ENCODE results near the gene ZNF358. TPM values are rescaled to one million over a fixed set of nuclear protein-coding genes. Genes with fewer than 3 reads are reported as not detected.

Gene ZNF358
- total RNA-seq, 4 donors from 2014 or later = 30.4 to 42.8 (median 36.9) TPM

GRCh38 chr19:7562646-7563393, 46.9 kb downstream of the ZNF358 start:
- no peak for DNase-seq (ENCODE audit: low spot score in 2 of 2)
- intact Hi-C loops (cut with DNase I; ENCODE audit: low total_unique reads) = no loop called here
- no peak for TF ChIP-seq POLR2A (IDR thresholded peaks at IDR 0.05)
- no peak for TF ChIP-seq CTCF (IDR thresholded peaks at IDR 0.05)
- no peak overlapping the region for H3K4me3 ChIP-seq (ENCODE audit: low read depth, poor library complexity, severe bottlenecking)
- WGBS, 2 donors = 61 to 66% methylated on average over 15 to 16 of the region's 16 CpGs

DNA sequence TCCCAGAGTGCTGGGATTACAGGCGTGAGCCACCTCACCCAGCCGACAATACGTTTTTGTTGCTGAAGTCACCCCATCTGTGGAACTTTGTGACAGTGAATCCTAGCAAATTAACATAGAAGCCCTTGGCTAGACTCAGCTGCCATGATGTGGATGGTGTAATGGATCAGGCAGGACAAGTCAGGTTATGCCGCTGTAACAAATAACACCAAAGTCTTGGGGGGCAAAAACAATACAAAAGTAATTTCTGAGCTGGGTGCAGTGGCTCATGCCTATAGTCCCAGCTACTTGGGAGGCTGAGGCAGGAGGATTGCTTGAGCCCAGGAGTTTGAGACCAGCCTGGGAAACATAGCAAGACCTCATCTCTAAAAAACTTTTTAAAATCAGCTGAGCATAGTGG, 49.0 kb downstream of the ZNF358 start:
- intact Hi-C loops (cut with DNase I; ENCODE audit: low total_unique reads) = no loop called here
- DNase-seq (ENCODE audit: low spot score in 2 of 2) = no peak

DNA sequence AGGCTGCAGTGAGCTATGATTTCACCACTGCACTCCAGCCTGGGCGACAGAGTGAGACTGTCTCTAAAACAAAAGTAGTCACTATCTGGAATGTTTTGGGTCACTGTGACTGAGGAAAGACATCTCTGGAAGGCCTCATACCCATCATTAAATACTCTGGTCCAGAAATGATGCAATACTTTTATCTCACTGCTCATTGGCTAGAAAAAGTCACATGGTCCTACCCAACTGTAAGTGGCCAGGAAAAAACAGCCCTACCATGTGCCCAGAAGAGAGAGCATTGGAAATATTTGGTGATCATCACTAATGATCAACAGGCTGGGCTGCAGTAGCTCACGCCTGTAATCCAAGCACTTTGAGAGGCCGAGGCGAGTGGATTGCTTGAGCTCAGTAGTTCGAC, 49.4 kb downstream of the ZNF358 start:
- 88 to 94% methylated on average over 5 of the region's 5 CpGs for WGBS, 2 donors
- H3K4me3 ChIP-seq (ENCODE audit: low read depth, poor library complexity, severe bottlenecking) = no peak overlapping the region
- DNase-seq (ENCODE audit: low spot score in 2 of 2) = no peak
- no peak for TF ChIP-seq POLR2A (IDR thresholded peaks at IDR 0.05)
- intact Hi-C loops (cut with DNase I; ENCODE audit: low total_unique reads) = no loop called here

More for the DNA sequence above, 49.0 kb downstream of the ZNF358 start:
- H3K4me3 ChIP-seq (ENCODE audit: low read depth, poor library complexity, severe bottlenecking) = no peak overlapping the region
- TF ChIP-seq CTCF (IDR thresholded peaks at IDR 0.05) = no peak
- no peak for TF ChIP-seq POLR2A (IDR thresholded peaks at IDR 0.05)
- 95% methylated on average over 4 of the region's 4 CpGs for WGBS, 2 donors

Other genes starting within 250 kb of the ZNF358 start
- gene INSR, start 221.7 kb upstream of the ZNF358 start, total RNA-seq = 100 to 1,000 TPM in 1 of 4 donors, 10 to 100 TPM in 3; 70.7 to 165 (median 89.2) TPM
- gene ARHGEF18, start 167.2 kb upstream of the ZNF358 start, total RNA-seq = 10 to 100 TPM; 32.3 to 49.2 (median 36.3) TPM
- gene PEX11G, start 27.1 kb upstream of the ZNF358 start, total RNA-seq = 1 to 10 TPM; 3.2 to 8.2 (median 4.7) TPM
- gene MCOLN1, start 6.5 kb downstream of the ZNF358 start, total RNA-seq = 10 to 100 TPM; 15.2 to 37.7 (median 28.6) TPM
- 10 to 100 TPM; 58.3 to 89.8 (median 71.0) TPM for gene PNPLA6, start 19.6 kb downstream of the ZNF358 start, total RNA-seq
- gene CAMSAP3, start 79.8 kb downstream of the ZNF358 start, total RNA-seq = 100 to 1,000 TPM in 3 of 4 donors, 10 to 100 TPM in 1; 75.3 to 174 (median 110) TPM
- 10 to 100 TPM; 55.9 to 99.1 (median 67.7) TPM for gene XAB2, start 113.4 kb downstream of the ZNF358 start, total RNA-seq
- gene PET100, start 113.7 kb downstream of the ZNF358 start, total RNA-seq = 100 to 1,000 TPM in 1 of 4 donors, 10 to 100 TPM in 2, 1 to 10 TPM in 1; 9.0 to 267 (median 19.1) TPM
- 1 to 10 TPM in 3 of 4 donors, not detected in 1; 1.1 to 6.5 (median 4.2) TPM for gene PCP2, start 117.6 kb downstream of the ZNF358 start, total RNA-seq
- gene STXBP2, start 121.0 kb downstream of the ZNF358 start, total RNA-seq = 100 to 1,000 TPM in 1 of 4 donors, 10 to 100 TPM in 3; 43.8 to 109 (median 69.9) TPM
- gene RETN, start 152.9 kb downstream of the ZNF358 start, total RNA-seq = not detected
- not detected for gene MCEMP1, start 161.0 kb downstream of the ZNF358 start, total RNA-seq
- gene TRAPPC5, start 164.7 kb downstream of the ZNF358 start, total RNA-seq = 100 to 1,000 TPM; 115 to 197 (median 143) TPM
- not detected for gene FCER2, start 186.0 kb downstream of the ZNF358 start, total RNA-seq
- 1 to 10 TPM in 1 of 4 donors, under 1 TPM in 1, not detected in 2; 0.36 to 2.3 TPM for gene CLEC4G, start 216.0 kb downstream of the ZNF358 start, total RNA-seq
- gene CD209, start 231.4 kb downstream of the ZNF358 start, total RNA-seq = 1 to 10 TPM in 2 of 4 donors, under 1 TPM in 2; 0.55 to 2.1 (median 1.4) TPM
- gene CLEC4M, start 247.1 kb downstream of the ZNF358 start, total RNA-seq = not detected

Data from lower leg skin (tissue), 4 donors.